Kasumi-1 (cell line): ENCODE measurements around the gene FILIP1.
A peak's percentile ranks its signal among the peaks of the same experiment; 100 is the strongest.

Experiments
- DNase-seq, 2 experiments: peaks; one replicate each; lab custom pipeline; 2025; lab: John Stamatoyannopoulos, UW

The FILIP1 gene

GRCh38 chr6:75384116-75384515, 109.5 kb downstream of the FILIP1 start:
- no peak for DNase-seq

- DNase-seq: no peak
Observed at GRCh38 chr6:75382634-75382900, 111.0 kb downstream of the FILIP1 start.

- DNase-seq: no peak
Observed at GRCh38 chr6:75381877-75382633, 111.5 kb downstream of the FILIP1 start.

- DNase-seq: no peak
Observed at GRCh38 chr6:75379536-75379935, 114.1 kb downstream of the FILIP1 start.

- DNase-seq: no peak
Observed at GRCh38 chr6:75378101-75378500, 115.5 kb downstream of the FILIP1 start.

- no peak for DNase-seq
Observed at GRCh38 chr6:75377386-75377785, 116.2 kb downstream of the FILIP1 start.

GRCh38 chr6:75376347-75377024, 117.1 kb downstream of the FILIP1 start:
- DNase-seq: no peak

- DNase-seq: no peak
Observed at GRCh38 chr6:75374961-75375400, 118.6 kb downstream of the FILIP1 start.

- DNase-seq: no peak
Observed at GRCh38 chr6:75372884-75373283, 120.7 kb downstream of the FILIP1 start.

- no peak for DNase-seq
Observed at GRCh38 chr6:75370011-75370410, 123.6 kb downstream of the FILIP1 start.

GRCh38 chr6:75368864-75369402, 124.7 kb downstream of the FILIP1 start:
- DNase-seq: no peak

- DNase-seq: no peak
Observed at GRCh38 chr6:75368151-75368779, 125.3 kb downstream of the FILIP1 start.

- no peak for DNase-seq
Observed at GRCh38 chr6:75363304-75363703, 130.3 kb downstream of the FILIP1 start.

- no peak for DNase-seq
Observed at GRCh38 chr6:75353644-75354043, 140.0 kb downstream of the FILIP1 start.

GRCh38 chr6:75351570-75351969, 142.0 kb downstream of the FILIP1 start:
- DNase-seq: no peak

- no peak for DNase-seq
Observed at GRCh38 chr6:75350808-75351207, 142.8 kb downstream of the FILIP1 start.

GRCh38 chr6:75350156-75350555, 143.4 kb downstream of the FILIP1 start:
- no peak for DNase-seq

GRCh38 chr6:75349262-75349984, 144.2 kb downstream of the FILIP1 start:
- no peak for DNase-seq

GRCh38 chr6:75348882-75349261, 144.7 kb downstream of the FILIP1 start:
- no peak for DNase-seq

GRCh38 chr6:75347898-75348610, 145.5 kb downstream of the FILIP1 start:
- peak in 1 of 2 experiments; percentile 5 for DNase-seq

GRCh38 chr6:75345413-75345812, 148.2 kb downstream of the FILIP1 start:
- no peak for DNase-seq

- DNase-seq: no peak
Observed at GRCh38 chr6:75344455-75344854, 149.1 kb downstream of the FILIP1 start.
